HG03432 (cell line): ENCODE results near the gene COL15A1.
A peak's percentile ranks its signal among the peaks of the same experiment; 100 is the strongest.

Source experiments
- ATAC-seq: cut with Tn5 transposase; IDR thresholded peaks from one replicate; pipeline ENCODE4 v1.9.1; 2021; ENCODE audit warnings: mild to moderate bottlenecking, moderate library complexity; ENCODE audit not compliant: unreplicated experiment

Gene COL15A1

GRCh38 chr9:98971168-98971914, 27.6 kb downstream of the COL15A1 start:
- ATAC-seq: no peak

GRCh38 chr9:98971915-98972223, 28.2 kb downstream of the COL15A1 start:
- no peak for ATAC-seq

- no peak for ATAC-seq
These were observed 29.0 kb downstream of the COL15A1 start for GRCh38 chr9:98972716-98973115.

- no peak for ATAC-seq
These were observed 29.5 kb downstream of the COL15A1 start for GRCh38 chr9:98973171-98973570.

GRCh38 chr9:98973576-98973975, 29.9 kb downstream of the COL15A1 start:
- no peak for ATAC-seq

- no peak for ATAC-seq
These were observed 30.4 kb downstream of the COL15A1 start for GRCh38 chr9:98974106-98974505.

- no peak for ATAC-seq
These were observed 30.8 kb downstream of the COL15A1 start for GRCh38 chr9:98974554-98974953.

- peak; percentile 95 for ATAC-seq
These were observed 31.4 kb downstream of the COL15A1 start for GRCh38 chr9:98974994-98975712.

GRCh38 chr9:98975838-98976237, 32.1 kb downstream of the COL15A1 start:
- ATAC-seq: no peak

- ATAC-seq: no peak
These were observed 33.6 kb downstream of the COL15A1 start for GRCh38 chr9:98977246-98977714.

- no peak for ATAC-seq
These were observed 34.1 kb downstream of the COL15A1 start for GRCh38 chr9:98977813-98978212.

- no peak for ATAC-seq
These were observed 34.5 kb downstream of the COL15A1 start for GRCh38 chr9:98978231-98978681.

- no peak for ATAC-seq
These were observed 36.6 kb downstream of the COL15A1 start for GRCh38 chr9:98980291-98980690.

- no peak for ATAC-seq
These were observed 39.9 kb downstream of the COL15A1 start for GRCh38 chr9:98983295-98984268.

- ATAC-seq: no peak
These were observed 41.9 kb downstream of the COL15A1 start for GRCh38 chr9:98985596-98985995.

GRCh38 chr9:98986866-98987651, 43.4 kb downstream of the COL15A1 start:
- ATAC-seq: no peak

GRCh38 chr9:98989036-98990000, 45.6 kb downstream of the COL15A1 start:
- ATAC-seq: no peak

GRCh38 chr9:98990181-98990870, 46.6 kb downstream of the COL15A1 start:
- no peak for ATAC-seq
